Measurements from ENCODE around the gene EIF3K. TPM values are rescaled to one million over a fixed set of nuclear protein-coding genes. Genes with fewer than 3 reads are reported as not detected.

EIF3K gene
- total and polyA plus RNA-seq, 2 of the 13 experiments (the other 11 are each of a cell fraction or from before 2014, with no cell fraction given), result 179 to 258 TPM

DNA sequence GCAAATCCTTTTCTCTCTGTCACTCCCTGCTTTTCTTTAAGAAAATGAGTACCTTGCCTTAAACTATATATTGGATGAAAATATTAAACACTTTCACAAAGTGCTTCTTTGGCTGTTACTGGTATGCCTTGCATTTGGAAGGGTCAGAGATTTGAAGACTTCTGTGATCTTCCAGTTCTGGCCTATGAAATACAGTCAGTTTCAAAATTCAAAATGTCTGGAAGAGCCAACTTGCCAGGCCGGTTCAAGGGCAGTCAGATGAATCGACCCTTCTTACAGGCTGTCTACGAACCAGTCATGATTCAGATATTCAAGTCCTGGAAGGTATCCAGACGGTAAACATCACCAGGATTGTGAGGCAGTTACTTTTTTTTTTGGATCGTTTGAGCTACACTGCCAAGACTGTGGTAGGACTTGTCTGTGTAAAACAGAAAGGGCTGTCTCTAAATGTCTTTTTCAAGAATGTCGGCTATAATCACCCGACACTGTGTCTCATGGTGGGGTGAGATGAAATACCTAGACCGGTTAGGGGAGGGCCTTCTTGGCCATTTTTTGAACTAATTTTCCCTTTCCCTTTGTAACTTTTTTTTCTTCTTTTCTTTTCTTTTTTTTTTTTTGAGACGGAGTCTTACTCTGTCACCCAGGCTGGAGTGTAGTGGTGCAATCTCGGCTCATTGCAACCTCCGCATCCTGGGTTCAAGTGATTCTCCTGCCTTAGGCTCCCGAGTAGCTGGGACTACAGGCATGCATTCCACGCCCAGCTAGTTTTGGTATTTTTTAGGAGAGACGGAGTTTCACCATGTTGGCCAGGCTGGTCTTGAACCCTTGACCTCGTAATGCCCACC is 39.7 kb downstream of the EIF3K start (continued):
- TF ChIP-seq ZFYVE20 (CRISPR knock-in tag; IDR thresholded peaks at IDR 0.05; ENCODE audit: borderline replicate concordance, low read depth) (no peak), RCOR2 (CRISPR knock-in tag; IDR thresholded peaks at IDR 0.05) (peak; percentile 46; the same call in 1 of the 2 replicates), JARID2 (CRISPR knock-in tag; IDR thresholded peaks at IDR 0.05; ENCODE audit: insufficient replicate concordance) (peak; percentile 49), TMF1 (CRISPR knock-in tag; IDR thresholded peaks at IDR 0.05; ENCODE audit: low read depth) (no peak), ELF4 (CRISPR knock-in tag; IDR thresholded peaks at IDR 0.05; ENCODE audit: borderline replicate concordance) (no peak), ZNF263 (CRISPR knock-in tag; IDR thresholded peaks at IDR 0.05) (no peak), SOX13 (IDR thresholded peaks at IDR 0.05) (no peak), SOX13 (CRISPR knock-in tag; conservative IDR thresholded peaks at IDR 0.05 in 1 of 2, IDR thresholded peaks at IDR 0.05 in 1 of 2) (peak in 1 of 2 experiments; percentile 76; a peak in 2 of 4 replicates), CEBPG (CRISPR knock-in tag; IDR thresholded peaks at IDR 0.05) (peak; percentile 31), FOSL1 (CRISPR knock-in tag; IDR thresholded peaks at IDR 0.05; ENCODE audit: borderline replicate concordance) (peak; percentile 67; the same call in 1 of the 2 replicates), EP300 (IDR thresholded peaks at IDR 0.05; ENCODE audit: low read depth in 2 of 2, low read length in 2 of 2) (peak; percentile 36 to 62; a peak in 1 of 4 replicates), EP300 (CRISPR knock-in tag; IDR thresholded peaks at IDR 0.05; ENCODE audit: borderline replicate concordance) (no peak), KLF16 (CRISPR knock-in tag; IDR thresholded peaks at IDR 0.05) (0 out of 4 replicates have a peak, but pooled peaks of 1 of the 2 experiments have one; percentile 44), ASH2L (IDR thresholded peaks at IDR 0.05; ENCODE audit: insufficient read length, low read depth, low read length) (peak; percentile 18), GFI1 (CRISPR knock-in tag; IDR thresholded peaks at IDR 0.05; ENCODE audit: borderline replicate concordance) (0 out of 2 replicates have a peak, but pooled peaks have one; percentile 30), ZNF230 (CRISPR knock-in tag; IDR thresholded peaks at IDR 0.05) (no peak), PTBP1 (IDR thresholded peaks at IDR 0.05; ENCODE audit: low read depth, low read length, poor library complexity, severe bottlenecking) (no peak), HNF4A (CRISPR knock-in tag; IDR thresholded peaks at IDR 0.05) (peak; percentile 35; the same call in 1 of the 2 replicates), ZNF567 (CRISPR knock-in tag; IDR thresholded peaks at IDR 0.05; ENCODE audit: borderline replicate concordance) (0 out of 2 replicates have a peak, but pooled peaks have one; percentile 36), GZF1 (CRISPR knock-in tag; IDR thresholded peaks at IDR 0.05) (no peak), ZNF253 (CRISPR knock-in tag; IDR thresholded peaks at IDR 0.05; ENCODE audit: borderline replicate concordance) (no peak)
- TF ChIP-seq, protein P1, sequence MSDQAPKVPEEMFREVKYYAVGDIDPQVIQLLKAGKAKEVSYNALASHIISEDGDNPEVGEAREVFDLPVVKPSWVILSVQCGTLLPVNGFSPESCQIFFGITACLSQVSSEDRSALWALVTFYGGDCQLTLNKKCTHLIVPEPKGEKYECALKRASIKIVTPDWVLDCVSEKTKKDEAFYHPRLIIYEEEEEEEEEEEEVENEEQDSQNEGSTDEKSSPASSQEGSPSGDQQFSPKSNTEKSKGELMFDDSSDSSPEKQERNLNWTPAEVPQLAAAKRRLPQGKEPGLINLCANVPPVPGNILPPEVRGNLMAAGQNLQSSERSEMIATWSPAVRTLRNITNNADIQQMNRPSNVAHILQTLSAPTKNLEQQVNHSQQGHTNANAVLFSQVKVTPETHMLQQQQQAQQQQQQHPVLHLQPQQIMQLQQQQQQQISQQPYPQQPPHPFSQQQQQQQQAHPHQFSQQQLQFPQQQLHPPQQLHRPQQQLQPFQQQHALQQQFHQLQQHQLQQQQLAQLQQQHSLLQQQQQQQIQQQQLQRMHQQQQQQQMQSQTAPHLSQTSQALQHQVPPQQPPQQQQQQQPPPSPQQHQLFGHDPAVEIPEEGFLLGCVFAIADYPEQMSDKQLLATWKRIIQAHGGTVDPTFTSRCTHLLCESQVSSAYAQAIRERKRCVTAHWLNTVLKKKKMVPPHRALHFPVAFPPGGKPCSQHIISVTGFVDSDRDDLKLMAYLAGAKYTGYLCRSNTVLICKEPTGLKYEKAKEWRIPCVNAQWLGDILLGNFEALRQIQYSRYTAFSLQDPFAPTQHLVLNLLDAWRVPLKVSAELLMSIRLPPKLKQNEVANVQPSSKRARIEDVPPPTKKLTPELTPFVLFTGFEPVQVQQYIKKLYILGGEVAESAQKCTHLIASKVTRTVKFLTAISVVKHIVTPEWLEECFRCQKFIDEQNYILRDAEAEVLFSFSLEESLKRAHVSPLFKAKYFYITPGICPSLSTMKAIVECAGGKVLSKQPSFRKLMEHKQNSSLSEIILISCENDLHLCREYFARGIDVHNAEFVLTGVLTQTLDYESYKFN (CRISPR knock-in tag; conservative IDR thresholded peaks at IDR 0.05), result peak; percentile 49; the same call in 1 of the 2 replicates
- TF ChIP-seq, protein P2, sequence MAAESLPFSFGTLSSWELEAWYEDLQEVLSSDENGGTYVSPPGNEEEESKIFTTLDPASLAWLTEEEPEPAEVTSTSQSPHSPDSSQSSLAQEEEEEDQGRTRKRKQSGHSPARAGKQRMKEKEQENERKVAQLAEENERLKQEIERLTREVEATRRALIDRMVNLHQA (CRISPR knock-in tag; IDR thresholded peaks at IDR 0.05), result no peak
- TF ChIP-seq, protein P3, sequence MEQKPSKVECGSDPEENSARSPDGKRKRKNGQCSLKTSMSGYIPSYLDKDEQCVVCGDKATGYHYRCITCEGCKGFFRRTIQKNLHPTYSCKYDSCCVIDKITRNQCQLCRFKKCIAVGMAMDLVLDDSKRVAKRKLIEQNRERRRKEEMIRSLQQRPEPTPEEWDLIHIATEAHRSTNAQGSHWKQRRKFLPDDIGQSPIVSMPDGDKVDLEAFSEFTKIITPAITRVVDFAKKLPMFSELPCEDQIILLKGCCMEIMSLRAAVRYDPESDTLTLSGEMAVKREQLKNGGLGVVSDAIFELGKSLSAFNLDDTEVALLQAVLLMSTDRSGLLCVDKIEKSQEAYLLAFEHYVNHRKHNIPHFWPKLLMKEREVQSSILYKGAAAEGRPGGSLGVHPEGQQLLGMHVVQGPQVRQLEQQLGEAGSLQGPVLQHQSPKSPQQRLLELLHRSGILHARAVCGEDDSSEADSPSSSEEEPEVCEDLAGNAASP (CRISPR knock-in tag; IDR thresholded peaks at IDR 0.05; ENCODE audit: borderline replicate concordance), result peak; percentile 57; the same call in 1 of the 2 replicates

Measured in HepG2 (cell line).